GM12873 (cell line): ENCODE measurements around the gene GOLT1A.

Source experiments
- CTCF ChIP-seq: IDR thresholded peaks from 2 replicates; pipeline ENCODE4 v1.5.1; 2012; ENCODE audit warnings: low read depth, mild to moderate bottlenecking, moderate library complexity, low read length, control low read depth; ENCODE audit not compliant: insufficient read depth; ENCODE audit errors: missing control alignments

Gene GOLT1A

DNA sequence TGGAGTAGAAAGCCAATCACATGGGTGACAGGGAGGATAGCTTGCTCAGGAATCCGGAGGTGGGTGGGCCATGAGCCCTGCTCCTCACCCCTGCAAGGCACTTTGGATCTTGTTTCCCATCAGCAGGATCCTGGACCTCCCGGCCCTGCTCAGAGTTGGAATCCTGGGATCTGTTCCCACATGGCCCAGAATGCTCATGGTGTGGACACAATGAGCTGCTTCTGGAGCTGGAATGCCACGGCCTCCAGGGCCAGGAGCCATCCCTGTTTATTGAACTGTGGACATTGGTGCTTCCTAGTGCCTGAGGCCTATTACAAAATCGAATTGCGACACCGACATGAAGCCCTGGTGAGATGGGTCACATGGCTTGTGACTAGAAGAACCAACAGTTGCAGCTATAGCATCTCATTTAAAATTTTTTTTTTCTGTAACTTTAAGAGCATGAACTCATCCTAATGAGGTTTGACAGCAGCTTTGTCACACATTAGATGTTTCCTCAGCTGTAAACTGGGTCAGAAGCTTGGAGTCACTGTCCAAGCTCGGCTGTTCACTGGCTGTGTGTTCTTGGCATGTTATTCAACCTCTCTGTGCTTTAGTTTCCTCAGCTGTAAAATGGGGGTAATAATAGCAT lies 40.4 kb upstream of the GOLT1A start:
- TF ChIP-seq CTCF, result no peak

- TF ChIP-seq CTCF, result no peak
Measured at GRCh38 chr1:204251926-204252689, 38.3 kb upstream of the GOLT1A start.

- no peak for TF ChIP-seq CTCF
Measured at GRCh38 chr1:204251286-204251685, 37.5 kb upstream of the GOLT1A start.

DNA sequence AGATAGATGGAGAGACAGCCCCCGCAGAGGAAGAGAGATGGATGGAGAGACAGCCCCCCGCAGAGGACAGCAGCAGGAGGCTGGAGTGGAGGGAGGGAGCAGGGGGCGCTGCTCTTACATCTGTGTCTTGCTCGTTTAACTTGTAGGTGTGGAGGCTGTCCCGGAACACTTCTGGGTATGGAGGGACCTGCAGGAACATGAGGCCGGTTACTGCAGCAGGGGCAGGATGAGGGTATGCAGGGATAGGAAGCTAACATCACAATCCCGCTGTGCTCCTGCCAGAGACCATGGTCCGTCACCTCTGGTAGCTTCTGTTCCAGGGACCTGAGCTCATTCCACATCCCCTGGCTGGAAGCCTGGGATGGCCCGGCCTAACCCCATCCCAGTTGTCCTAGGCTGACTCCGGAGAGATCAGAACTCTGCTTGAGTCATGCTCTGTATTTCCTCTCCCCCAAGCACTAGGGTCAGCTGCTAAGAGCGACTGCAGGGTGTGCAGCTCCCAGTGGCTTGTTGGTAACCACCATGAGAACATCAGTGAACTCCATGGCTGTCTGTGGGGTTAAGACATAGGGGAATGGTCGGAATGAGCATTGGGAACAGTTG lies 36.7 kb upstream of the GOLT1A start:
- TF ChIP-seq CTCF, result no peak

DNA sequence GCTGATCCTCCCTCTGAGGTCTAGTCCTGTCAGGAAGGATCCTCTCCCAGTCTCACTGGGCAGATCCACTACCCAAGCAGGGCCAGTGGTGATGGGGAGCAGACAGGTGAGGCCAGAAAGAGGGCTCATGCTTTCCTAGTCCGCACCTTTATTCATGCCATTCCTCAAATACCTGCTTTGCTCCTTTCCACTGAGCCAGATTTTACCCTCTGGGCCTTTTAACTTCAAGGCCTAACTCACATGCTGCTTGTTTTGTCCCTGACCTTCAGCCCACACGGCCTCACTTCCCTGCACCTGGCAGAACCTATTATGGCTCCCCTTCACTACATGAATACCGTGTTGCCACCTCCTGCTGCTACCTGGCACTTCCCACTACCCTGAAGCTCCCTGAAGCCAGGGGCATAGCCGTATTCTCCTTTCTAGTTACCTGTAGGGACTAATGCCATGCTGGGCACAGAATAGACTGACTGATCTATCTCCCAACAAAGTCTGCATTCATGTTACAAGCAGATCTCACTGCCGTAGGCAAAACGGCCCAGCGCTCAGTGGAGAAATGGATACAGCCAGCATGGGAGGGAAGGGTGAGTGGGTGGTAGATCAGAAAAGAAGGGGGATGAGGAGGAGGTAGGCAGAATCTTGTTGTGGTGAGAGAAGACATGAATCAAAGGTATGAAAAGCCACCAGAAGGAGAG lies 36.1 kb upstream of the GOLT1A start:
- TF ChIP-seq CTCF, result no peak

- no peak for TF ChIP-seq CTCF
Measured at GRCh38 chr1:204248954-204249353, 35.2 kb upstream of the GOLT1A start.

DNA sequence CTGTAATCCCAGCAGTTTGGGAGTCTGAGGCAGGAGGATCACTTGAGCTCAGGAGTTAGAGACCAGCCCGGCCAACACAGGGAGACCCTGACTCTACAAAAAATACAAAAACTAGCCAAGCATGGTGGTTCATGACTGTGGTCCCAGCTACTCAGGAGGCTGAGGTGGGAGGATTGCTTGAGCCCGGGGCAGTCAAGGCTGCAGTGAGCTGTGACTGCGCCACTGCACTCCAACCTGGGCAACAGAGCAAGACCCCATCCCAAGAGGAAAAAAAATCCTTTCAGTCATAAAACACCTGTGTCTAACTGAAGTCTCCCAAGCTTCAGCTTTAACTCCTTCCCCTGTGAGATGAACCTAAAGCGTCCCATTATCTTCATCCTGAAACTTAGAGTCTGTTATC lies 33.1 kb upstream of the GOLT1A start:
- TF ChIP-seq CTCF, result no peak
